ENCODE results near the gene ZCCHC24.

Gene ZCCHC24

DNA sequence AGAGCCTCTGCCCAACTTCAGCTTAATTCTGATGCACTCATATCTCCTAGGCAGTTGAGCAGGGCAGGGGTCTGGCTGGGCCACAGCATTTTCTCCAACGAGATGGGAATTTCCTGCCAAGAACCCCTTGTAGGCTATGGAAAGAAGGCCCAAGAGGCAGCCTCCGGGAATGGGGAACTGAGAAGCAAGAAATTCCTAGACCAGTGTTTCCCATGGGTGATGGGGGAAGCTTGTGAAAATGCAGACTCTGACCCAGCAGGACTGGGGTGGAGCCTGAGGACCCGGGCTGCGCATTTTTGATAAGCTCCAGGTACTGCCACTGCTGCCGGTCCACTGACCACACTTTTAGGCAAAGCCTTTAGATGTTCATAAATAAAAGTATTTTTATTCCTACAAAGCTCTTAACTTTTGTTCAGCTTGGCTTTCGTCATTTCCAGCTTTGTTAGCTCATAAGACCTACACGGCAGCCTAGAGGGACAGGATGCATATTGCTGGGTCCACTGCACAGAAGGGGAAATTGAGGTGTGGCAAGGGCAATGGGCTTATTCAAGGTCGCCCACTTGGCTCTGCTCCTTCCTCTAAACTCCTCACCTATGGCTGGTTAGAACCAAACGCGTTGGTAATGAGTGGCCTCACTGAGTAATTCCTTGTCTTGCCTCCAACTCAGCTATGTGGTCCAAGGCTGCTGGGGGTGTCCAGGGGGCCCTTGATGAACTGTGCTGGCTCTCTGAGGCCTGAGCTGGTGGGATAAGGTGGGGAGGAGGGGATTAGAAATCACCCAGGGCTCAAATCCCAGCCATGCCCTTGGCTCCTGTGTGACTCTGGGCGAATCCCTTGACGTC is 29.5 kb downstream of the ZCCHC24 start:
- H3K9me3 ChIP-seq (ENCODE audit: low read length) = no peaks in the 10 kb centered on the region
- H3K27me3 ChIP-seq (ENCODE audit: insufficient read depth, low read length) = no peaks in the 10 kb centered on the region
- H3K4me1 ChIP-seq (ENCODE audit: insufficient read depth, low read length, severe bottlenecking) = no peaks in the 10 kb centered on the region
- H3K4me3 ChIP-seq (ENCODE audit: low read depth, low read length, poor library complexity, severe bottlenecking) = no peak overlapping the region
- TF ChIP-seq EZH2 (IDR thresholded peaks at IDR 0.05; ENCODE audit: borderline replicate concordance, low read length) = no peak
- TF ChIP-seq, protein P1, sequence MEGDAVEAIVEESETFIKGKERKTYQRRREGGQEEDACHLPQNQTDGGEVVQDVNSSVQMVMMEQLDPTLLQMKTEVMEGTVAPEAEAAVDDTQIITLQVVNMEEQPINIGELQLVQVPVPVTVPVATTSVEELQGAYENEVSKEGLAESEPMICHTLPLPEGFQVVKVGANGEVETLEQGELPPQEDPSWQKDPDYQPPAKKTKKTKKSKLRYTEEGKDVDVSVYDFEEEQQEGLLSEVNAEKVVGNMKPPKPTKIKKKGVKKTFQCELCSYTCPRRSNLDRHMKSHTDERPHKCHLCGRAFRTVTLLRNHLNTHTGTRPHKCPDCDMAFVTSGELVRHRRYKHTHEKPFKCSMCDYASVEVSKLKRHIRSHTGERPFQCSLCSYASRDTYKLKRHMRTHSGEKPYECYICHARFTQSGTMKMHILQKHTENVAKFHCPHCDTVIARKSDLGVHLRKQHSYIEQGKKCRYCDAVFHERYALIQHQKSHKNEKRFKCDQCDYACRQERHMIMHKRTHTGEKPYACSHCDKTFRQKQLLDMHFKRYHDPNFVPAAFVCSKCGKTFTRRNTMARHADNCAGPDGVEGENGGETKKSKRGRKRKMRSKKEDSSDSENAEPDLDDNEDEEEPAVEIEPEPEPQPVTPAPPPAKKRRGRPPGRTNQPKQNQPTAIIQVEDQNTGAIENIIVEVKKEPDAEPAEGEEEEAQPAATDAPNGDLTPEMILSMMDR (IDR thresholded peaks at IDR 0.05; ENCODE audit: low read length) = no peak
- H4K20me1 ChIP-seq (ENCODE audit: insufficient read depth, low read length) = no peaks in the 10 kb centered on the region
- H3K9ac ChIP-seq (ENCODE audit: low read length) = no peak overlapping the region
- no peak overlapping the region for H3K4me2 ChIP-seq (ENCODE audit: low read length)
- H3K27ac ChIP-seq (ENCODE audit: low read depth, low read length, poor library complexity, severe bottlenecking) = no peak overlapping the region
- H3K79me2 ChIP-seq (ENCODE audit: insufficient read depth, low read length) = no peaks in the 10 kb centered on the region
- H3K9me2 ChIP-seq (ENCODE audit: low read depth, low read length) = no peaks in the 10 kb centered on the region
- H3F3A ChIP-seq (ENCODE audit: insufficient read depth, low read length) = no peaks in the 10 kb centered on the region
- no peaks in the 10 kb centered on the region for H3K36me3 ChIP-seq (ENCODE audit: insufficient read depth, low read length)
- H2AFZ ChIP-seq (ENCODE audit: low read length) = no peak overlapping the region

DNA sequence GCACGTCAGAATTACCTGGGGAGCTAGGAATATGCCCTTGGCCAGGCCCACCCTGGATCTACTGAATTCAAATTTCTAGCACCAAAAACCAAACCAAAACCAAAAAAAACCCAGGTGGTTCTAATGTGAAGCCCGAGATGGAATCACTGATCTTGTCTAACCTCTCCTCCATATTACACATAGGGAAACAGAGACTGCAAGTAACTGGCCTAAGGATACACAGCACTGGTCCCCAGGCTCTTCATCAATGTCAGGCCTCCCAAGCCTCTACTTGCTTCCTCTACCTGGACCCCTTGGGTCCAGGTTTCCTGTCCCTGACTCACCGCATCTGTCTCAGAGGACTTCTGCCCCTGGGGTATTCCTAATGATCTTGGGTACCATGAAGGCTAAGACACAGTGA is 30.7 kb downstream of the ZCCHC24 start:
- Histone ChIP-seq H3K4me2 (ENCODE audit: low read length) (no peak overlapping the region), H3K9me3 (ENCODE audit: low read length) (no peaks in the 10 kb centered on the region), H3K27ac (ENCODE audit: low read depth, low read length, poor library complexity, severe bottlenecking) (no peak overlapping the region), H3K9me2 (ENCODE audit: low read depth, low read length) (no peaks in the 10 kb centered on the region), H3K36me3 (ENCODE audit: insufficient read depth, low read length) (no peaks in the 10 kb centered on the region), H3K9ac (ENCODE audit: low read length) (no peak overlapping the region), H4K20me1 (ENCODE audit: insufficient read depth, low read length) (no peaks in the 10 kb centered on the region), H3K4me3 (ENCODE audit: low read depth, low read length, poor library complexity, severe bottlenecking) (no peak overlapping the region), H3K4me1 (ENCODE audit: insufficient read depth, low read length, severe bottlenecking) (no peaks in the 10 kb centered on the region), H2AFZ (ENCODE audit: low read length) (no peak overlapping the region), H3F3A (ENCODE audit: insufficient read depth, low read length) (no peaks in the 10 kb centered on the region), H3K79me2 (ENCODE audit: insufficient read depth, low read length) (no peaks in the 10 kb centered on the region), H3K27me3 (ENCODE audit: insufficient read depth, low read length) (no peaks in the 10 kb centered on the region)
- TF ChIP-seq EZH2 (IDR thresholded peaks at IDR 0.05; ENCODE audit: borderline replicate concordance, low read length) = no peak
- TF ChIP-seq, protein P1 (IDR thresholded peaks at IDR 0.05; ENCODE audit: low read length) = no peak

DNA sequence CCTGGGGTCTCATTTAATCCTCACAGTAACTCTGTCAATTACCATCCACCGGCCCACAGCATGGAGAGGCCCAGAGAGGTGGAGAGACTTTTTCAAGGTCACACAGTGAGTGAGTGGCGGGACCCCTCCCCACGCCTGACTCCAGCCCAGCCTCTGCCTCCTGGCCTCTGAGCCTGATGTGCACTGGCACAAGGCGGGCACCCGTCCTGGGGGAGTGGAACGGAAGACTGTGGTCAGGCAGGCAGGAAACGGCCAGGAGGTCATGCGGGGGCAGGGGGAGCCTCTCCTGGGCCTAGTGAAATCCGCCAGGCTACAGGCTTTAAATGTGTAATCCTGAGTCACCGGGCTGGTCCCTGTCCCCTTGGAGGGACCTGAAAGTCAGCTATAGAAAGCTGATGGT is 32.2 kb downstream of the ZCCHC24 start:
- Histone ChIP-seq H3K9me2 (ENCODE audit: low read depth, low read length) (no peaks in the 10 kb centered on the region), H3K9me3 (ENCODE audit: low read length) (no peaks in the 10 kb centered on the region), H4K20me1 (ENCODE audit: insufficient read depth, low read length) (no peaks in the 10 kb centered on the region), H3K27ac (ENCODE audit: low read depth, low read length, poor library complexity, severe bottlenecking) (no peak overlapping the region), H3K4me2 (ENCODE audit: low read length) (no peak overlapping the region), H3F3A (ENCODE audit: insufficient read depth, low read length) (no peaks in the 10 kb centered on the region), H3K4me3 (ENCODE audit: low read depth, low read length, poor library complexity, severe bottlenecking) (no peak overlapping the region), H3K36me3 (ENCODE audit: insufficient read depth, low read length) (no peaks in the 10 kb centered on the region), H3K27me3 (ENCODE audit: insufficient read depth, low read length) (peaks cover 6% of the 10 kb centered on the region; the same call in 1 of the 2 replicates), H3K4me1 (ENCODE audit: insufficient read depth, low read length, severe bottlenecking) (no peaks in the 10 kb centered on the region), H3K9ac (ENCODE audit: low read length) (no peak overlapping the region), H2AFZ (ENCODE audit: low read length) (no peak overlapping the region), H3K79me2 (ENCODE audit: insufficient read depth, low read length) (no peaks in the 10 kb centered on the region)
- TF ChIP-seq EZH2 (IDR thresholded peaks at IDR 0.05; ENCODE audit: borderline replicate concordance, low read length) = no peak
- TF ChIP-seq, protein P1 (IDR thresholded peaks at IDR 0.05; ENCODE audit: low read length) = no peak
